GM19463 (cell line): ENCODE data around the gene NFE2L2.
"Not testable (repeated sequence)": the region's sequence is repeated elsewhere in the genome, so short reads cannot be mapped to it uniquely, and the experiment has no call there.

ENCODE experiments used
- ATAC-seq: cut with Tn5 transposase; IDR thresholded peaks from one replicate; pipeline ENCODE4 v1.9.1; 2021; ENCODE audit warnings: mild to moderate bottlenecking, moderate library complexity; ENCODE audit not compliant: unreplicated experiment

NFE2L2 gene

GRCh38 chr2:177258059-177258458 lies 6.5 kb downstream of the NFE2L2 start:
- no peak for ATAC-seq

- ATAC-seq: no peak
These were observed 7.1 kb downstream of the NFE2L2 start for GRCh38 chr2:177257471-177257870.

- no peak for ATAC-seq
These were observed 7.8 kb downstream of the NFE2L2 start for GRCh38 chr2:177256695-177257094.

GRCh38 chr2:177256026-177256425 lies 8.5 kb downstream of the NFE2L2 start:
- no peak for ATAC-seq

- ATAC-seq: no peak
These were observed 9.3 kb downstream of the NFE2L2 start for GRCh38 chr2:177255227-177255601.

GRCh38 chr2:177254433-177255226 lies 9.9 kb downstream of the NFE2L2 start:
- ATAC-seq: no peak

GRCh38 chr2:177253704-177254103 lies 10.8 kb downstream of the NFE2L2 start:
- no peak for ATAC-seq

GRCh38 chr2:177252808-177253531 lies 11.6 kb downstream of the NFE2L2 start:
- no peak for ATAC-seq

GRCh38 chr2:177251165-177251542 lies 13.4 kb downstream of the NFE2L2 start:
- ATAC-seq: no peak

- no peak for ATAC-seq
These were observed 14.1 kb downstream of the NFE2L2 start for GRCh38 chr2:177250461-177250860.

- ATAC-seq: no peak
These were observed 15.5 kb downstream of the NFE2L2 start for GRCh38 chr2:177249038-177249437.

- ATAC-seq: no peak
These were observed 16.7 kb downstream of the NFE2L2 start for GRCh38 chr2:177247693-177248262.

GRCh38 chr2:177246523-177247030 lies 17.9 kb downstream of the NFE2L2 start:
- not testable (repeated sequence) for ATAC-seq

- no peak for ATAC-seq
These were observed 18.5 kb downstream of the NFE2L2 start for GRCh38 chr2:177246000-177246399.

GRCh38 chr2:177245010-177245422 lies 19.5 kb downstream of the NFE2L2 start:
- ATAC-seq: no peak

- no peak for ATAC-seq
These were observed 20.2 kb downstream of the NFE2L2 start for GRCh38 chr2:177244244-177244771.

- no peak for ATAC-seq
These were observed 21.1 kb downstream of the NFE2L2 start for GRCh38 chr2:177243476-177243875.

- no peak for ATAC-seq
These were observed 21.5 kb downstream of the NFE2L2 start for GRCh38 chr2:177243073-177243472.

GRCh38 chr2:177242121-177242987 lies 22.2 kb downstream of the NFE2L2 start:
- ATAC-seq: no peak

- ATAC-seq: no peak
These were observed 22.8 kb downstream of the NFE2L2 start for GRCh38 chr2:177241711-177242120.
